Effector CD8-positive, alpha-beta T cell (primary cell): ENCODE results near the gene SHISAL1.
"Not testable (repeated sequence)": the region's sequence is repeated elsewhere in the genome, so short reads cannot be mapped to it uniquely, and the experiment has no call there.

ENCODE experiments used
- DNase-seq: peaks from one replicate; lab custom pipeline; 2025; lab: John Stamatoyannopoulos, UW

SHISAL1 gene

GRCh38 chr22:44260216-44261035 lies 52.3 kb downstream of the SHISAL1 start:
- no peak for DNase-seq

- no peak for DNase-seq
Measured at GRCh38 chr22:44259366-44260215, 53.2 kb downstream of the SHISAL1 start.

- DNase-seq, result no peak
Measured at GRCh38 chr22:44256556-44257485, 55.9 kb downstream of the SHISAL1 start.

- DNase-seq, result no peak
Measured at GRCh38 chr22:44256085-44256484, 56.7 kb downstream of the SHISAL1 start.

- DNase-seq, result no peak
Measured at GRCh38 chr22:44254811-44255210, 57.9 kb downstream of the SHISAL1 start.

GRCh38 chr22:44249376-44250147 lies 63.2 kb downstream of the SHISAL1 start:
- no peak for DNase-seq

- DNase-seq, result no peak
Measured at GRCh38 chr22:44248926-44249325, 63.8 kb downstream of the SHISAL1 start.

GRCh38 chr22:44247923-44248892 lies 64.5 kb downstream of the SHISAL1 start:
- no peak for DNase-seq

- no peak for DNase-seq
Measured at GRCh38 chr22:44247346-44247745, 65.4 kb downstream of the SHISAL1 start.

GRCh38 chr22:44246615-44247326 lies 66.0 kb downstream of the SHISAL1 start:
- DNase-seq, result no peak

- DNase-seq, result no peak
Measured at GRCh38 chr22:44245867-44246266, 66.9 kb downstream of the SHISAL1 start.

- DNase-seq, result no peak
Measured at GRCh38 chr22:44245438-44245837, 67.3 kb downstream of the SHISAL1 start.

GRCh38 chr22:44244265-44244822 lies 68.4 kb downstream of the SHISAL1 start:
- DNase-seq, result no peak

- no peak for DNase-seq
Measured at GRCh38 chr22:44243761-44244160, 69.0 kb downstream of the SHISAL1 start.

- no peak for DNase-seq
Measured at GRCh38 chr22:44242946-44243724, 69.6 kb downstream of the SHISAL1 start.

GRCh38 chr22:44241121-44241520 lies 71.6 kb downstream of the SHISAL1 start:
- DNase-seq, result not testable (repeated sequence)

GRCh38 chr22:44237290-44237689 lies 75.5 kb downstream of the SHISAL1 start:
- DNase-seq, result no peak

- not testable (repeated sequence) for DNase-seq
Measured at GRCh38 chr22:44234372-44234771, 78.4 kb downstream of the SHISAL1 start.
